ENCODE results near the gene HHIPL1.

Gene HHIPL1

GRCh38 chr14:99681101-99681831 is 36.3 kb downstream of the HHIPL1 start:
- no peak overlapping the region for H3K4me3 ChIP-seq (ENCODE audit: low read depth, low read length)
- no peak for TF ChIP-seq CTCF (IDR thresholded peaks at IDR 0.05; ENCODE audit: borderline replicate concordance, insufficient read depth, low read depth, low read length)

- H3K4me3 ChIP-seq (ENCODE audit: low read depth, low read length) = no peak overlapping the region
- no peak for TF ChIP-seq CTCF (IDR thresholded peaks at IDR 0.05; ENCODE audit: borderline replicate concordance, insufficient read depth, low read depth, low read length)
These were observed 36.9 kb downstream of the HHIPL1 start for GRCh38 chr14:99681832-99682148.

- peak; percentile 93 for TF ChIP-seq CTCF (IDR thresholded peaks at IDR 0.05; ENCODE audit: borderline replicate concordance, insufficient read depth, low read depth, low read length)
- H3K4me3 ChIP-seq (ENCODE audit: low read depth, low read length) = peak overlapping the region; percentile 66
These were observed 38.1 kb downstream of the HHIPL1 start for GRCh38 chr14:99682809-99683618.

GRCh38 chr14:99683619-99684409 is 38.9 kb downstream of the HHIPL1 start, which contains the start of gene CYP46A1:
Gene CYP46A1 (plus strand): TSS chr14:99684298. CDS start chr14:99684418, 120 bp downstream.
- TF ChIP-seq CTCF (IDR thresholded peaks at IDR 0.05; ENCODE audit: borderline replicate concordance, insufficient read depth, low read depth, low read length) = no peak
- H3K4me3 ChIP-seq (ENCODE audit: low read depth, low read length) = peak within 1 kb of the TSS; percentile 66

- peak overlapping the region; percentile 45 for H3K4me3 ChIP-seq (ENCODE audit: low read depth, low read length)
- TF ChIP-seq CTCF (IDR thresholded peaks at IDR 0.05; ENCODE audit: borderline replicate concordance, insufficient read depth, low read depth, low read length) = no peak
These were observed 39.5 kb downstream of the HHIPL1 start for GRCh38 chr14:99684410-99684934.

GRCh38 chr14:99685151-99685591 is 40.2 kb downstream of the HHIPL1 start:
- H3K4me3 ChIP-seq (ENCODE audit: low read depth, low read length) = no peak overlapping the region
- no peak for TF ChIP-seq CTCF (IDR thresholded peaks at IDR 0.05; ENCODE audit: borderline replicate concordance, insufficient read depth, low read depth, low read length)

Measured in GM12875 (cell line).